Type B pancreatic cell (in vitro differentiated cells): ENCODE measurements around the gene RBBP8. TPM values are rescaled to one million over a fixed set of nuclear protein-coding genes. Genes with fewer than 3 reads are reported as not detected.

Source experiments
- DNase-seq: peaks from one replicate; pipeline ENCODE4 v3.0.0; 2021; ENCODE audit warnings: mixed read lengths; ENCODE audit not compliant: unreplicated experiment; ENCODE audit errors: extremely low spot score
- H3K27ac Mint-ChIP-seq: 2 replicates; pipeline ENCODE4 v1.8.0; 2021; ENCODE audit warnings: mild to moderate bottlenecking, mixed read lengths
- H3K27me3 Mint-ChIP-seq: 2 replicates; pipeline ENCODE4 v1.8.0; 2021; ENCODE audit warnings: mixed read lengths
- H3K36me3 Mint-ChIP-seq: 2 replicates; pipeline ENCODE4 v1.8.0; 2021; ENCODE audit warnings: mixed read lengths
- H3K4me1 Mint-ChIP-seq: one replicate; pipeline ENCODE4 v1.8.0; 2021; ENCODE audit warnings: mixed read lengths; ENCODE audit not compliant: unreplicated experiment
- H3K4me3 Mint-ChIP-seq: 2 replicates; pipeline ENCODE4 v1.8.0; 2021; ENCODE audit warnings: mild to moderate bottlenecking, mixed read lengths
- H3K9me3 Mint-ChIP-seq: 2 replicates; pipeline ENCODE4 v1.8.0; 2021; ENCODE audit warnings: mixed read lengths
- CTCF ChIP-seq: fragments of 200-600 bp; sonication (generic); conservative IDR thresholded peaks from 2 replicates; pipeline ENCODE4 v1.5.0; 2021; ENCODE audit warnings: antibody characterized with exemption, mild to moderate bottlenecking
- total RNA-seq: library from RNA; stranded (reverse); gene quantifications from 2 replicates; pipeline ENCODE4 v1.2.1, GENCODE V29; 2021; ENCODE audit warnings: low replicate concordance

Gene RBBP8
- total RNA-seq, 1 donor from 2014 or later = 26.7 TPM

DNA sequence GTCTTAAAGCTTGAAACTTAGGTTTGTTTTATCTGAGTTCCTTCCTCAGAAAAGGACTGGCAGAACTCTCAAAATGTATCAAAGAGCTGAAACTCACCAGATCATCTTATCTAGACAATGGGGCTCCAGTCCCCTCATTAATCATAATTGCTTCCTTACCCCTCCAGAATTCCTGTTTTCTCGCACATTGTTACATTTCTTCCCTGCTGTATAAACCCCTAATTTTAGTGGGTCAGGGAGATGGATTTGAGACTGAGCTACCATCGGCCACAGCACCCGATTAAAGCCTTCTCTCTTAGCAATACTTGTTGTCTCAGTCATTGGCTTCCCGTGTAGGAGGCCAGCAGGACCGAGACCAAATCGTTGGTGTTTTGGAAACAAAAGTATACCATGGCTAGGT, 130.4 kb downstream of the RBBP8 start:
- Mint-ChIP-seq H3K36me3 (peaks cover 4% of the 10 kb centered on the region), H3K4me3 (no peak overlapping the region), H3K27me3 (no peaks in the 10 kb centered on the region), H3K27ac (no peak overlapping the region), H3K4me1 (peaks cover 12% of the 10 kb centered on the region), H3K9me3 (peaks cover 7% of the 10 kb centered on the region)
- no peak for DNase-seq
- no peak for TF ChIP-seq CTCF

DNA sequence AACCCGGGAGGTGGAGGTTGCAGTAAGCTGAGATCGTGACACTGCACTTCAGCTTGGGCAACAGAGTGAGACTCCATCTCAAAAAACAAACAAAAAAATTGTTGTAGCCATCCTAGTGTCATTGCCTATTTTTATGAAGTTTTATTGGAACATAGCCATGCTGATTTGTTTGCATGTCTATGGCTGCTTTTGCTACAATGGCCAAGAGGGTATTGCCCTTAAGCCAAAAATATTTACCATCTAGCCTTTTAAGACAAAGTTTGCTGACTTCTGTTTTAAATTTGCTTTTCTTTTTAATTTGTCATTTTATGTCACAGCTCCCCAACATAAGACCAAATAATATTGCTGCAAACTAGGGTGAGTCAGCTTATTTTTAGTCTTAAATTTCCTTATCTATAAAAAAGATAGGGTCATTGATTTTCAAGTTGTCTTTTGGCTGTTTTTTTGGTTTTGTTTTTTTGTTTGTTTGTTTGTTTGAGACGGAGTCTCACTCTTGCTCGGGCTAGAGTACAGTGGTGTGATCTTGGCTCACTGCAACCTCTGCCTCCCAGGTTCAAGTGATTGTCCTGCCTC, 132.2 kb downstream of the RBBP8 start:
- Mint-ChIP-seq H3K4me1 (peaks cover 9% of the 10 kb centered on the region), H3K4me3 (no peak overlapping the region), H3K36me3 (peaks cover 4% of the 10 kb centered on the region), H3K9me3 (peaks cover 7% of the 10 kb centered on the region), H3K27ac (no peak overlapping the region), H3K27me3 (no peaks in the 10 kb centered on the region)
- TF ChIP-seq CTCF = no peak
- DNase-seq = no peak

- TF ChIP-seq CTCF = no peak
- Mint-ChIP-seq H3K9me3 (peaks cover 7% of the 10 kb centered on the region), H3K36me3 (peaks cover 4% of the 10 kb centered on the region), H3K4me3 (no peak overlapping the region), H3K27me3 (no peaks in the 10 kb centered on the region), H3K27ac (no peak overlapping the region), H3K4me1 (peaks cover 9% of the 10 kb centered on the region)
- no peak for DNase-seq
Measured at GRCh38 chr18:23066060-23066459, 132.9 kb downstream of the RBBP8 start.

DNA sequence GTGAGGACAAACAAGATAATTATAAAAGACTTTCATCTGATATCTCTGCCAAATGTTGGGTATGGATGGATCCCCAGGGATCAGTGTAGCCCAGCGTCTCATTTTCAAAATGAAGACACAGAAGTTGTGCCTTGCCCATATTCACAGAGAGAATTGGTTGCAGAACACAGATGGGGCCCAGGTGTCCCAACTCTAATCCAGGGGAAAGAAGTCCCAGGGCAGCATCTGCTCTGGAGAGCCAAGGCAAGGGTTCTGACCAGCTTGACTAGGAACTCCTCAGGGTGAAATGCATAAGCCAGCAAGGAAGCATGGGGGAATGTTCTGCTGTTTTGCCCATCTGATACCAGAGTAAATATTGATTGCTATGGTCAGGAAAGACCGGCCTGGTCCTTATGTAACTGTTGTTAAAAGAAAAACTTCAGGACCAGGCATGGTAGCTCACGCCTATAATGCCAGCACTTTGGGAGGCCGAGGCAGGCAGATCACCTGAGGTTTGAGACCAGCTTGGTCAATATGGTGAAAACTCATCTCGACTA, 133.4 kb downstream of the RBBP8 start:
- Mint-ChIP-seq H3K4me3 (no peak overlapping the region), H3K36me3 (peaks cover 4% of the 10 kb centered on the region), H3K4me1 (peaks cover 9% of the 10 kb centered on the region), H3K27ac (no peak overlapping the region), H3K9me3 (peaks cover 7% of the 10 kb centered on the region), H3K27me3 (no peaks in the 10 kb centered on the region)
- DNase-seq = no peak
- TF ChIP-seq CTCF = no peak

- DNase-seq = no peak
- Mint-ChIP-seq H3K36me3 (peaks cover 4% of the 10 kb centered on the region), H3K4me3 (no peak overlapping the region), H3K27ac (no peak overlapping the region), H3K27me3 (no peaks in the 10 kb centered on the region), H3K9me3 (peaks cover 7% of the 10 kb centered on the region), H3K4me1 (peaks cover 9% of the 10 kb centered on the region)
- TF ChIP-seq CTCF = no peak
Measured at GRCh38 chr18:23067236-23067635, 134.1 kb downstream of the RBBP8 start.
